Melanocyte of skin (primary cell): ENCODE measurements around the gene CACNA1I. TPM values are rescaled to one million over a fixed set of nuclear protein-coding genes. Genes with fewer than 3 reads are reported as not detected.

Experiments used
- total RNA-seq, 2 donors: library from RNA; depleted of rRNA; stranded (reverse); fragments of >200 nt; gene quantifications; 2 replicates each; pipeline ENCODE4 v1.2.3, GENCODE V29; 2012

The CACNA1I gene
- total RNA-seq = under 1 TPM in 1 of 2 donors, not detected in 1; under 0.01 TPM

GRCh38 chr22:39570665-39571064 is at the start of gene CACNA1I:
Gene CACNA1I, plus strand, starts transcription at chr22:39570753. Its CDS starts 0 bp downstream, at chr22:39570753.

GRCh38 chr22:39532215-39533073 is 38.1 kb upstream of the CACNA1I start, which contains the start of gene RPS19BP1:
Gene RPS19BP1, minus strand, starts transcription at chr22:39532748. Its CDS starts 10 bp downstream, at chr22:39532738.

Other genes with a start within 250 kb of the CACNA1I start
- 10 to 100 TPM; 31.7 to 67.6 TPM for gene SYNGR1, start 220.8 kb upstream of the CACNA1I start, total RNA-seq
- gene TAB1, start 171.0 kb upstream of the CACNA1I start, total RNA-seq = 10 to 100 TPM; 13.4 to 14.3 TPM
- under 1 TPM in 1 of 2 donors, not detected in 1; under 0.01 TPM for gene MGAT3, start 113.7 kb upstream of the CACNA1I start, total RNA-seq
- gene MIEF1, start 68.5 kb upstream of the CACNA1I start, total RNA-seq = 10 to 100 TPM; 23.4 to 29.0 TPM
- 100 to 1,000 TPM in 1 of 2 donors, 10 to 100 TPM in 1; 70.2 to 119 TPM for gene ATF4, start 50.2 kb upstream of the CACNA1I start, total RNA-seq
- 10 to 100 TPM; 46.1 to 58.9 TPM for gene RPS19BP1, start 38.0 kb upstream of the CACNA1I start, total RNA-seq